Stomach (tissue), 9 donors: ENCODE data around the gene METTL5. TPM values are rescaled to one million over a fixed set of nuclear protein-coding genes. Genes with fewer than 3 reads are reported as not detected.
"Not testable (repeated sequence)": the region's sequence is repeated elsewhere in the genome, so short reads cannot be mapped to it uniquely, and the experiment has no call there.

ENCODE experiments used
- DNase-seq, 2 donors: peaks; one replicate each; pipeline versions ENCODE4 v3.0.0 to v3.0.0-alpha.2; 2013 to 2019
- H3K27ac ChIP-seq, 5 donors: fragments of 200-600 bp in 4 of 5; sonication (generic) in 4 of 5; one replicate each; pipeline ENCODE4 v1.5.1; 2013 to 2019; ENCODE audit warnings: mild to moderate bottlenecking in 1 of 5, moderate library complexity in 1 of 5
- H3K27me3 ChIP-seq, 3 donors: fragments of 200-600 bp; sonication (generic); one replicate each; pipeline ENCODE4 v1.5.1; 2017 to 2019; ENCODE audit warnings: mixed run types in 1 of 3
- H3K36me3 ChIP-seq, 4 donors: fragments of 200-600 bp; sonication (generic); 1 replicate in 3 of 4; 2 replicates in 1 of 4; pipeline ENCODE4 v1.5.1; 2016 to 2019
- H3K4me1 ChIP-seq, 4 donors: fragments of 200-600 bp; sonication (generic); one replicate each; pipeline ENCODE4 v1.5.1; 2016 to 2019
- H3K4me3 ChIP-seq, 4 donors: fragments of 200-600 bp; sonication (generic) in 3 of 4; one replicate each; pipeline ENCODE4 v1.5.1; 2016 to 2019; ENCODE audit warnings: mild to moderate bottlenecking in 1 of 4
- H3K9me3 ChIP-seq, 4 donors: fragments of 200-600 bp; sonication (generic); one replicate each; pipeline ENCODE4 v1.5.1; 2016 to 2019
- EP300 ChIP-seq: sonication (generic); formaldehyde crosslinking; IDR thresholded peaks from one replicate; pipeline ENCODE4 v1.6.1; 2017; ENCODE audit warnings: antibody characterized with exemption
- POLR2A ChIP-seq, 4 donors: fragments of 450-650 bp; IDR thresholded peaks; one replicate each; pipeline ENCODE4 v1.6.1; 2016; ENCODE audit warnings: antibody characterized with exemption in 4 of 4, control low read depth in 2 of 4, mild to moderate bottlenecking in 1 of 4, moderate library complexity in 1 of 4
- POLR2AphosphoS5 ChIP-seq, 3 donors: sonication (generic); formaldehyde crosslinking; IDR thresholded peaks; one replicate each; pipeline ENCODE4 v1.6.1; 2016; ENCODE audit warnings: antibody characterized with exemption in 3 of 3
- WGBS, 5 donors: extraction: QIAGEN DNeasy Blood & Tissue Kit in 3 of 5; methylation state at CpG; one replicate each; pipeline versions ENCODE4 v1.1.5 to v1.1.7; 2013 to 2018; 5-methylcytosine and 5-hydroxymethylcytosine counted together
- intact Hi-C: fragments of 100-400 bp; cut with DNase I; formaldehyde crosslinking; loops from one replicate; pipeline ENCODE4 v1.15.1; 2023; ENCODE audit warnings: low total_unique reads
- polyA plus RNA-seq, 3 donors: library from polyadenylated mRNA; stranded (reverse); fragments of 200-250 nt; gene quantifications; one replicate each; pipeline ENCODE4 v1.2.3, GENCODE V29; 2013
- total RNA-seq, 5 donors: library from RNA; depleted of rRNA; stranded (reverse); fragments of >200 nt; gene quantifications; one replicate each; pipeline versions ENCODE4 v1.1.0 to v1.2.3, GENCODE V29; 2014 to 2016
- TF ChIP-seq, protein P1 (sequence below), 7 experiments: fragments of 450-650 bp in 4 of 7; fragments of 200-600 bp in 3 of 7; sonication (generic) in 3 of 7; IDR thresholded peaks; one replicate each; pipeline ENCODE4 v1.5.1; 2016 to 2019; ENCODE audit warnings: antibody characterized with exemption in 7 of 7, control low read depth in 2 of 7, mild to moderate bottlenecking in 1 of 7
- donor health status: healthy with polysubstance abuse.
- donor health status: Bipolar disorder and iron deficiency.
- donor health status: healthy.

The METTL5 gene
- total and polyA plus RNA-seq, 8 donors, result 1.4 to 87.2 (median 43.0) TPM

DNA sequence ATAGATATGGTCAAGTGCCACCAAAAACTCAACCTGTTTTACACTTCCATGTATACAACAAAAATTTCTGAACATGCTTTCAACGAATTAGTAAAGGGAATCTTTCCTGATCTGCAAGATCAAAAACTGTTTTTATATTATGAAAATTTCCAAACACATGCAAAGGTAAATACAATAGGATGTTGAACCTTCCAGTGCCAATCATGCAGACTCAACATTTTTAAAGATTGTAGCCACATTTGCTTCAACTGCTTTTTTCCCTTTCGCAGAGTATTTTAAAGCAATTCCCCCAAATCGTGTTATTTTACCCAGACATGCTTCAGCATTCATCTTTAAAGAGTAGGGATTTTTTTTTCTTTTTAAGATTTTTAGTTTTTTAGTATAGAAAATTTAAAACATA lies 42.9 kb upstream of the METTL5 start:
- no peaks in the 10 kb centered on the region for H3K36me3 ChIP-seq
- H3K9me3 ChIP-seq, result no peaks in the 10 kb centered on the region
- intact Hi-C loops, result no loop called here
- no peaks in the 10 kb centered on the region for H3K27me3 ChIP-seq
- H3K4me1 ChIP-seq, result peaks cover 0 to 23% (median 5%) of the 10 kb centered on the region in 4 donors
- H3K4me3 ChIP-seq, result no peak overlapping the region
- WGBS, 5 donors, result 85 to 93% (median 89%) methylated on average over 3 of the region's 3 CpGs
- H3K27ac ChIP-seq, result no peak overlapping the region
- TF ChIP-seq, protein P1, sequence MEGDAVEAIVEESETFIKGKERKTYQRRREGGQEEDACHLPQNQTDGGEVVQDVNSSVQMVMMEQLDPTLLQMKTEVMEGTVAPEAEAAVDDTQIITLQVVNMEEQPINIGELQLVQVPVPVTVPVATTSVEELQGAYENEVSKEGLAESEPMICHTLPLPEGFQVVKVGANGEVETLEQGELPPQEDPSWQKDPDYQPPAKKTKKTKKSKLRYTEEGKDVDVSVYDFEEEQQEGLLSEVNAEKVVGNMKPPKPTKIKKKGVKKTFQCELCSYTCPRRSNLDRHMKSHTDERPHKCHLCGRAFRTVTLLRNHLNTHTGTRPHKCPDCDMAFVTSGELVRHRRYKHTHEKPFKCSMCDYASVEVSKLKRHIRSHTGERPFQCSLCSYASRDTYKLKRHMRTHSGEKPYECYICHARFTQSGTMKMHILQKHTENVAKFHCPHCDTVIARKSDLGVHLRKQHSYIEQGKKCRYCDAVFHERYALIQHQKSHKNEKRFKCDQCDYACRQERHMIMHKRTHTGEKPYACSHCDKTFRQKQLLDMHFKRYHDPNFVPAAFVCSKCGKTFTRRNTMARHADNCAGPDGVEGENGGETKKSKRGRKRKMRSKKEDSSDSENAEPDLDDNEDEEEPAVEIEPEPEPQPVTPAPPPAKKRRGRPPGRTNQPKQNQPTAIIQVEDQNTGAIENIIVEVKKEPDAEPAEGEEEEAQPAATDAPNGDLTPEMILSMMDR (IDR thresholded peaks at IDR 0.05), result no peak
- no peak for TF ChIP-seq POLR2AphosphoS5 (IDR thresholded peaks at IDR 0.05)
- no peak for TF ChIP-seq POLR2A (IDR thresholded peaks at IDR 0.05)
- TF ChIP-seq EP300, result no peak
- DNase-seq, result no peak

GRCh38 chr2:169866230-169866629 lies 41.5 kb upstream of the METTL5 start:
- H3K36me3 ChIP-seq, H3K27ac ChIP-seq, H3K9me3 ChIP-seq, DNase-seq, intact Hi-C loops, H3K27me3 ChIP-seq, H3K4me3 ChIP-seq: not testable (repeated sequence)
- H3K4me1 ChIP-seq, result peaks cover 0 to 23% (median 5%) of the 10 kb centered on the region in 4 donors
- 95 to 99% (median 98%) methylated on average over 6 of the region's 6 CpGs for WGBS, 5 donors

DNA sequence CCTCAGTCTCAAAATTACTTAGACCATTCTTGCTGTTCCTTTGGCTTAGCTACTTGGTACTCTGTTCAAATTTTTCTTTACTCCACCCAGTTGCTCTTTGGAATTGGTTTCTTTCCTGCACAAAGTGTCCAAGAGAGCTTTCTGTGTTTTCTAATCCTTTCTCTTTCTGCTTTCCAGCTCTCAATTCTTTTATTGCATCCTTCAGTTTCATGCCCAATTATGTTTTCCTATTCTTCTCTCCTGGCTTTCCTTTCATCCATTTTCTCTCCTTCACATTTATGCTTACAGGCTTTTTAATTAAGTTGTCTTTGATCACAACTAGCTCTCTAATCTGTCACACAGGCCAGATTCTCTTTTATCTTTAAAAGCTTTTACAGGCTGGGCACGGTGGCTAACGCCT lies 40.8 kb upstream of the METTL5 start:
- no peaks in the 10 kb centered on the region for H3K36me3 ChIP-seq
- no peak for TF ChIP-seq POLR2AphosphoS5 (IDR thresholded peaks at IDR 0.05)
- TF ChIP-seq EP300, result no peak
- TF ChIP-seq POLR2A (IDR thresholded peaks at IDR 0.05), result no peak
- TF ChIP-seq, protein P1 (IDR thresholded peaks at IDR 0.05), result no peak
- 73 to 90% (median 89%) methylated on average over 2 of the region's 2 CpGs for WGBS, 5 donors
- no peaks in the 10 kb centered on the region for H3K27me3 ChIP-seq
- DNase-seq, result no peak
- H3K27ac ChIP-seq, result no peak overlapping the region
- H3K4me3 ChIP-seq, result no peak overlapping the region
- peaks cover 0 to 23% (median 5%) of the 10 kb centered on the region in 4 donors for H3K4me1 ChIP-seq
- H3K9me3 ChIP-seq, result no peaks in the 10 kb centered on the region
- intact Hi-C loops, result no loop called here

- 87 to 96% (median 90%) methylated on average over 2 of the region's 2 CpGs for WGBS, 5 donors
- TF ChIP-seq POLR2A (IDR thresholded peaks at IDR 0.05) (no peak), POLR2AphosphoS5 (IDR thresholded peaks at IDR 0.05) (no peak), EP300 (no peak)
- TF ChIP-seq, protein P1 (IDR thresholded peaks at IDR 0.05), result no peak
- Histone ChIP-seq H3K27me3 (no peaks in the 10 kb centered on the region), H3K27ac (no peak overlapping the region), H3K9me3 (no peaks in the 10 kb centered on the region), H3K4me1 (peaks cover 0 to 13% (median 5%) of the 10 kb centered on the region in 4 donors), H3K36me3 (no peaks in the 10 kb centered on the region), H3K4me3 (no peak overlapping the region)
- intact Hi-C loops, result no loop called here
- no peak for DNase-seq
These were observed 38.1 kb upstream of the METTL5 start for GRCh38 chr2:169862816-169863215.

- Histone ChIP-seq H3K27me3 (no peaks in the 10 kb centered on the region), H3K27ac (no peak overlapping the region), H3K4me3 (no peak overlapping the region), H3K4me1 (peaks cover 0 to 9% (median 3%) of the 10 kb centered on the region in 4 donors), H3K36me3 (peaks cover 0 to 4% (median 0%) of the 10 kb centered on the region in 4 donors), H3K9me3 (peaks cover 0 to 5% (median 0%) of the 10 kb centered on the region in 4 donors)
- WGBS, 5 donors, result 91 to 95% (median 94%) methylated on average over 4 of the region's 4 CpGs
- TF ChIP-seq POLR2A (IDR thresholded peaks at IDR 0.05) (no peak), EP300 (no peak), POLR2AphosphoS5 (IDR thresholded peaks at IDR 0.05) (no peak)
- TF ChIP-seq, protein P1 (IDR thresholded peaks at IDR 0.05), result no peak
- intact Hi-C loops, result no loop called here
- no peak for DNase-seq
These were observed 35.4 kb upstream of the METTL5 start for GRCh38 chr2:169860149-169860548.
